ENCODE data around the gene NFIA. TPM values are rescaled to one million over a fixed set of nuclear protein-coding genes. Genes with fewer than 3 reads are reported as not detected.
A peak's percentile ranks its signal among the peaks of the same experiment; 100 is the strongest.

The NFIA gene
- total RNA-seq, 3 donors from 2014 or later, result 2.7 to 6.9 (median 5.8) TPM

DNA sequence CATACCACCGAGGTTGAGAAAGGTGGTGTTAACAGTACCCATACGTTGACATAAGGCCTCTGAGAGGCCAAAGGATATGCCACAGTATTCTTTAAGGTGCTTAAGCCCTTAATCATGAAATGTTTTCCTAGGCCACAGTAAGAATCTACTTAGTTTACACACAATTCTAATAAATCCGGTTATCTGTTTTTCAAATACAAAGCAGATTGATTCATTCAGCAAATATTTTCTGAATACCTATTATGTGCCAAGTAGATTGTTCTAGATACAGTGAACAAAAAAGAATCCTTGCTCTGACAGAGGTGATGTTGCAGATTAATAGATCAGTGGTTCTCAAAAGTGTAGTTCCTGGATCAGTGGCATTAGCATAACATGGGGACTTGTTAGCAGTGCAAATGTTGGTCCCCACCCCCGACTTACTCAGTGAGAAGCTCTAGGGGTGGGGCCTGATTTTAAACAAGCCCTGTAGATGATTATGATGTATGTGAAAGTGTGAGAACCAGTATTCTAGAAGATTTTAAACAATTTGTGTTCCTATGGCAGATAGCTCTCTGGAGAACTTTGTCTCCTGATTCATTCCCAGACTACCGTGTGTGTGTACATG is 61.6 kb downstream of the NFIA start:
- H3K27me3 Mint-ChIP-seq (ENCODE audit: low read depth), result no peaks in the 10 kb centered on the region
- no peaks in the 10 kb centered on the region for H3K9me3 Mint-ChIP-seq
- H3K36me3 Mint-ChIP-seq (ENCODE audit: insufficient read depth), result no peaks in the 10 kb centered on the region
- H3K4me1 Mint-ChIP-seq (ENCODE audit: low read depth), result no peaks in the 10 kb centered on the region
- no peak for ATAC-seq
- no peak for DNase-seq
- H3K4me3 Mint-ChIP-seq, result no peak overlapping the region

DNA sequence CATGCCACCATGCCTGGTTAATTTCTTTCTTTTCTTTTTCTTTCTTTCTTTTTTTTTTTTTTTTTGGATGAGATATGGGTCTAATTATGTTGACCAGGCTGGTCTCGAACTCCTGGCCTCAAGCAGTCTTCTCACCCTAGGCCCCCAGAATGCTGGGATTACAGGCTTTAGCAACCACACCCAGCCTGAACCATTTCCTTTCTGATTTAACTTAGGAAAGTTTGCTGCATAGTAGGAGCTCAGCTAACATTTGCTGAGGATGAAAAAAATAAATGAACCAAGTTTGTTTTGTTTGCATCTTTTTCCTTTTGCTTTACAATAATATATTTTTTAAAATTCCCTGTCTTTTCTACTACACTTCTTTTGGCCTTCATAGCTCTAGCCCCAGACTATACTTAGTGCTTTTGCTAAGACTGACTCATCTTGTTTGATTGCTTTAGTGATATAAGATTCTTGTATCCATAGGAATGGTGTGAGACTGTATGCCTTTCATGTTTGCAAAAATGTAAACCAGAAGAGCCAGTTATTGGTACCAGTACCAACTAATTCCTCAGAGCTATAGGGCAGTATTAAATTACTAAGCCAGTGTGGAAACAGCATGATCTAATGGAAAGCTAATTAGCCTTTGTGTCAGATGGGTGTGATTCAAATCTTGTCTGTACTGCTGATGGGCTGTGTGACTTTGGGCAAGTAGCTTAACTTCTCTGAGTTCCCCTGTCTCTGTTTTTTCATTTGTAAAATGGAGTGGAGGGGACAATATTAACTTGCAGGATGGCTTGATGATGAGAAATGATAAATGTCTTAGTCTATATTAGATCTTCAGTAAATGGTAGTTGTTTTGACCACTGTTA is 66.9 kb downstream of the NFIA start:
- DNase-seq (no peak), ATAC-seq (no peak)
- H3K4me3 Mint-ChIP-seq, result no peak overlapping the region
- no peaks in the 10 kb centered on the region for H3K4me1 Mint-ChIP-seq (ENCODE audit: low read depth)
- no peaks in the 10 kb centered on the region for H3K36me3 Mint-ChIP-seq (ENCODE audit: insufficient read depth)
- no peaks in the 10 kb centered on the region for H3K27me3 Mint-ChIP-seq (ENCODE audit: low read depth)
- no peaks in the 10 kb centered on the region for H3K9me3 Mint-ChIP-seq

DNA sequence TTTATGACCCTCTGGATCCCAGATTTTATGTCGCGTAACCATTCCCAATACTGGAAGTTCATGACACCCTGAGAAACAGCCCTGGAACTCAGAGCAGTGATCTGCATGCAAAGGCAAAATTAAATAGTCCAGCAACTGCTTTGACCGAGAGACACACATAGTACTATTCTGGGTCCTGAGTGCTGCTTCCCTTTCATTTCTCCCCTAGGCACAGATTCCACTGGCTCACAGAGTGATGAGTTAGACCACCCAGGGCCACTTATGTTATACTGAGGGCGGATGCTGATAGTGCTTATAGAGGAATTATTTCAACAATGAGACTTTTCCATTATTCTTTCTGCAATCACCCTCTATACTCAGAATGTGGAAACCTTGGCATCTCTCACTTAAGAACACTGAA is 69.2 kb downstream of the NFIA start:
- H3K4me3 Mint-ChIP-seq, result no peak overlapping the region
- H3K4me1 Mint-ChIP-seq (ENCODE audit: low read depth), result no peaks in the 10 kb centered on the region
- no peaks in the 10 kb centered on the region for H3K27me3 Mint-ChIP-seq (ENCODE audit: low read depth)
- H3K36me3 Mint-ChIP-seq (ENCODE audit: insufficient read depth), result no peaks in the 10 kb centered on the region
- DNase-seq (no peak), ATAC-seq (no peak)
- H3K9me3 Mint-ChIP-seq, result no peaks in the 10 kb centered on the region

DNA sequence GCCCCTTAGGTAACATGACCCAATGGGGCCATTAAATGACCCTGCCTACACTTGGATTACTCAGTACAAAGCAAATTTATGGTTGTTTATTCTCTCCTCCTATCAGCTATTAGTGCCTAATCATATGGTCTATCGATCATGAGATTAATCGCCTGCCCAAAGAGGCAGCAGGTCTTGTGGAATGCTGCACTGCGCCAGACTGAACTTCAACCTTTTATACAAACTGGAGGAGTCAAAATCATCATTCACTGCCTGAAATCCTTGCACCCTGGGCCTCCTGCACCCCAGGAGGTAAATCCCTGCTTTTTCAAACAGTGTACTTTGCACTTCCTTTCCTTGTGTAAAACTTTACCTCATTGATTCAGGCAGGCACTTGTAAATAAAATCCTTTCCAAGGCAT is 69.7 kb downstream of the NFIA start:
- Mint-ChIP-seq H3K27me3 (ENCODE audit: low read depth) (no peaks in the 10 kb centered on the region), H3K4me1 (ENCODE audit: low read depth) (peaks cover 4% of the 10 kb centered on the region), H3K4me3 (no peak overlapping the region), H3K36me3 (ENCODE audit: insufficient read depth) (no peaks in the 10 kb centered on the region), H3K9me3 (no peaks in the 10 kb centered on the region)
- ATAC-seq (no peak), DNase-seq (no peak)

DNA sequence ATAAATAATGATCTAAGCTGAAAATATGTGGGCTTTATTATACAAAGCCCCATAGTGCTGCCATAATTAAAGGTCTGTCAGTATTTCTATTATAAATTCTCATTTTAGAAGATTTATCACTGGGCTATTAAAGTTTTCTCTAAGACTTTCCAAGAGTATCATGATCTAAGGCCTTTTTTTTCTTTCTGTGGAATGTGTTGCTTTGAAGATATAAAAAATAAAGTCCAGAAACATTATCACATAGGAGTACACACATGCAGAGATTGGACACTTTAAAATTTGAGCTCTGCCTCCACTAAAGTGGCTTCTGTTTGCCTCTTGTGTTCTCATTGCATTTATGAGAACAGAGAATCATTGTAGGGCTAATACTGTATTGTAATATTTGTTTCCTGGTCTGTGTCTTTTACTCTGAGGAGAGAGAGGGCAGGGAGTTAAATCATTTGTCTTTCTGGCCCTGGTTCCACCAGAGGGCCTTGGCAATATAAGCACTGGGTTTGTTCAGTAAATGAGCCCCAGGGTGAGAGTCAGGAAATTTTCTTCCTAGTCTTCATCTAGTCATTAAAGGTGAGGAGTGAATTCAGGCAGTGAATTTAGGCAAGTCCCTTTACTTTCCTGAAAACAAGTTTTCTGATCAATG is 70.2 kb downstream of the NFIA start:
- ATAC-seq, result no peak
- Mint-ChIP-seq H3K36me3 (ENCODE audit: insufficient read depth) (no peaks in the 10 kb centered on the region), H3K4me1 (ENCODE audit: low read depth) (peaks cover 8% of the 10 kb centered on the region), H3K27me3 (ENCODE audit: low read depth) (no peaks in the 10 kb centered on the region), H3K4me3 (no peak overlapping the region), H3K9me3 (no peaks in the 10 kb centered on the region)
- DNase-seq, result no peak

DNA sequence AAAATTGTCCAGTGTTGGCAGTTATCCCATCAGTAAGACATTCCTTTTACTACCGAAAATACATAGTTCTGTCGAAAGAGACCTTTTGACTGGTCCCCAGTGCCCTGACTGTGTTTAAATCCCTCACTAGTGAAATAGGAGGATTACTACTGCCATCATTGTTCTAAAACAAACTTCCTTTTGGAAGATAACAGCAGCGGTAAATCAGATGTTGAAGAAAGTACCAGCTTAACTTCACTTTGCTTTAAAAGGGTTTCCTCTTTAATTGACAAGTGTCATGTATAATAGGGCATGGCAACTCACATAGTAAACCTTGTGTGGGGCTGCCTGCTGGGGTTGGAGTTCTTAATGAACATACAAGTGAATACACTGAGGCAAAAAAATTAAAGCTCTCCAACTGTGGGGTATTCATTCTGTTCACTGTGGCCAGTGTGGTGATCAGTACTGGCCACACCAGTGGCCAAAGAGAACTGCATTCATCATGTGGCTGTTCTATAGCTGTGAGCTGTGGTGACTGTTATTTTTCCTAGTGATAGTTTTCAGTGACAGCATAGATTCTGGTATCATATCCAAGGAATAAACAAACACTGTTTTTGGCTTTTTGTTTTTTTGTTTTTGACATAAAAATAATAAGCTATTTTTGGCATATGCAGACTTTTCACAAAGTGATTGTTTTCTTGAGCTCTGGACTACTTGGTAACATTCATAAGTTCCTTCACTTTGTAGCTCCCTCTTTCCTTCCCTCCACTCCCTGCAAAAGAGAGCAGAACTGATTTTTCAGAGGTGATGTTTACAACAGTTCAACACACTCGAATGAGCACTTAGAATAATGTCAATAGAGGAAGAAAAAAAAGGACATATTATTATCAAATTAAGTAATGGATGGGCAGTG is 74.5 kb downstream of the NFIA start:
- H3K4me3 Mint-ChIP-seq, result no peak overlapping the region

DNA sequence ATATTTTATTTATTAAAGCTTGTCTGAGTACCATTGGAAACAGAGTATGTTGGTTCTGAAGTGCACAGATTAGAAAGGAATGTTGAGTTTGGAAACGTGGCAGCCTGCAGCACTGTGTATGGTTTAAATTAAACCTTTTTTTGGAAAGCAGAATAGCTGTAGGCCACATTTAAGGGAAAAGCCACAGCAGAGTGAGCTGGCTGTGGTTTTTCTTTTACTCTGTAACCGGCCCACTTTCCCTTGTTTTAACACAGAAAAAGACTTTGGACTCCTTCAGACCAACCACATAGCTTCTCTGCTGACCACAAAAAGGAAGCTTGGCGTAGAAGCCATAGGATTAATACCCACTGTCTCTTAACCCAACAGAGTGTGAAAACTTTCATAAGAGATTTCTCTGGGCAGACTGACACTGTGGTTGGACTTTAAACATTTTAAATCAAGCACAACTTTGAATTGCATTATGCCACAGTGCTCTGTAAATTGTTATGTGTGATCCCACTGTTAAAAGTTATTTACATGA is 75.2 kb downstream of the NFIA start:
- Mint-ChIP-seq H3K9me3 (no peaks in the 10 kb centered on the region), H3K36me3 (ENCODE audit: insufficient read depth) (peaks cover 5% of the 10 kb centered on the region), H3K4me3 (no peak overlapping the region), H3K27me3 (ENCODE audit: low read depth) (no peaks in the 10 kb centered on the region), H3K4me1 (ENCODE audit: low read depth) (peaks cover 14% of the 10 kb centered on the region)
- ATAC-seq (no peak), DNase-seq (no peak)

More for the DNA sequence above, 74.5 kb downstream of the NFIA start:
- DNase-seq (no peak), ATAC-seq (no peak)
- peaks cover 5% of the 10 kb centered on the region for H3K36me3 Mint-ChIP-seq (ENCODE audit: insufficient read depth)
- peaks cover 14% of the 10 kb centered on the region for H3K4me1 Mint-ChIP-seq (ENCODE audit: low read depth)
- H3K27me3 Mint-ChIP-seq (ENCODE audit: low read depth), result no peaks in the 10 kb centered on the region
- no peaks in the 10 kb centered on the region for H3K9me3 Mint-ChIP-seq

DNA sequence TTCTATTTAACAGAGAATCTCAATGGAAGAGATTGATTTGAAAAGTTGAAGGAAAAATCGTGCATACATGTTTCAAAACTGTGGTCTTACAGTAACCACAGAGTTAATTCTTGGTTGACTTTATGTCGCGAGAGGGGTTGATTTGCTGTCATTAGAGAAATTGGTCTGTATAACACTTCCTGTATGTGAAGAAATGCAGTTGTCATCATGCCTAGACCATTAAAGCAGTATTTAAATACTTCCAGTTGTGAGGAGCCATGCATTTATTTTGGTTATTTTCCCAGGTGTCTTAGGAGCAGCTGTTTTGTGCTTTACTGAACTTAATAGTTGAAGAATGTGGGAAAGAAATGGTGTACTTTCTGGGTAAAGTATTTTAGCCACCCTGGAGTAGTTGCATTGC is 76.2 kb downstream of the NFIA start:
- H3K36me3 Mint-ChIP-seq (ENCODE audit: insufficient read depth), result peaks cover 5% of the 10 kb centered on the region
- no peaks in the 10 kb centered on the region for H3K27me3 Mint-ChIP-seq (ENCODE audit: low read depth)
- no peaks in the 10 kb centered on the region for H3K9me3 Mint-ChIP-seq
- ATAC-seq (no peak), DNase-seq (no peak)
- H3K4me1 Mint-ChIP-seq (ENCODE audit: low read depth), result peaks cover 14% of the 10 kb centered on the region
- H3K4me3 Mint-ChIP-seq, result no peak overlapping the region

DNA sequence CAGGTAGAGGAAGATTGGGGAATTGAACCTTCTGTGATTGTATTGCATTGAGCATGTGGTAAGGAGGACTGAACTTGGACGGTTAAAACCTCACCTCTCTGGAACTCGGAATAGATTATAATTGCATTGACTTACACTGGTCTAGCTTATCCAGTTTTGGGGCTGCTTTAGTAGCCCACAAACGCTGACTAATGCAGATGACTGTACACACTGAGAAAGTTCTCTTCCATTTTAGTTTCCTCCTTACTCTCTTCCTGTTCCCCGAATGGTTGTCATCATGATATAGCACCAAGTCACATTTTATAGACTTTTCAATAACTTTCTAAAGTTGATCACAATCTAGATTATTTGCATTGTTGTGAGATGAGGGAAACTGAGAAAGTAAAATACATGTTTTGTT is 78.2 kb downstream of the NFIA start:
- Mint-ChIP-seq H3K9me3 (no peaks in the 10 kb centered on the region), H3K27me3 (ENCODE audit: low read depth) (no peaks in the 10 kb centered on the region), H3K36me3 (ENCODE audit: insufficient read depth) (peaks cover 5% of the 10 kb centered on the region), H3K4me3 (no peak overlapping the region), H3K4me1 (ENCODE audit: low read depth) (peaks cover 14% of the 10 kb centered on the region)
- DNase-seq (no peak), ATAC-seq (peak; percentile 53 to 58)

DNA sequence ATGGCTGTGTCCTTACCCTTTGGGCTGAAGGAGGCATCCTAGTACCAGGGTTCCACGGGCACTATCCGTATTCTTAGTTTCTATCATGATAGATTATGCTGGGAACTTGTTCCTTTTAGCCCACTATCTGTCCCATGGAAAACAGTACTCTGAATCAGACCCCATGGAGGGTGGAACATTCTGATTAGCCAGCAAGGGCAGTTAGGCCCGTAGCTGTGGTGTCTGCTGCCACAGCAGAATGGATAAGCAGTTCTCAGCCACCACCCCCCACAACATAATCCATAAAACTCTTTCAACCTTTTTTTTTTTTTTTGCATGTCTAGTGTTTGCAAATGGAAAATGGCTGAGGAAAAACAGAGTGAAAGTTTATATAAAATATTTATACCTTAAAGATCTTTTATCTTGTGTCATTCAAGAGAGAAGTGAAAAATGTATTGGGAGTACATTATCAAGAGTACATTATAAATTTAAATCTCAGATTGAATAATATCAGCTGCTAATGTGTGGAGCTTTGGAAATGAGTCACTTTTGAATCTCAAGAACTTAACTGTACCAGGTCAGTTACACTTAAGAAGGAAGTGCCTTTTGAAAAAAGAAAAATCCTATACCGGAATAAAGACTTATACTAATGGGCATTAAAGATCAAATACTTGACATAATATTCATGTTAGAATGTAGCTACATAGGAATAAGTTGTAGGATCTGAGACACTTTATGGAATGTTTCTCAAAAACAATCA is 80.3 kb downstream of the NFIA start:
- DNase-seq (no peak), ATAC-seq (no peak)
- Mint-ChIP-seq H3K4me3 (no peak overlapping the region), H3K9me3 (no peaks in the 10 kb centered on the region), H3K36me3 (ENCODE audit: insufficient read depth) (peaks cover 5% of the 10 kb centered on the region), H3K4me1 (ENCODE audit: low read depth) (peaks cover 5% of the 10 kb centered on the region), H3K27me3 (ENCODE audit: low read depth) (no peaks in the 10 kb centered on the region)

DNA sequence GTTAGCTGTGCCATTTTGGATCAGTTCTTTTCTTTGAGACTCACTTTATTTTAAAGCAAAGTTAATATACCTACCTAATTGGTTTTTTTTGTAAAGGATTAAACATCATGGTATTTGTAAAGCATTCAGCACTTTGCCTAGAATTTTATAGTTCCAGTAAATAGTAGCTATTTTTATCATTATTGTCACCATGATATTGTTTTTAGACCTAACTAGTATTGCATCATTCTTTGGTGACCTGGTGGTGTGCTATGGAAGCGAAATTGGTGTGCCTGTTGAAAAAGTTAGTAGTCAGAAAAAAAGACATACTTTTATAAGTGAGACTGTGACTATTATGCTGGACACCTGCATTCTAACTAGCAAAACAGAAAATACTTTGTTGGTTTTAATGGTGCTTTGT is 81.0 kb downstream of the NFIA start:
- no peak for ATAC-seq
- H3K4me3 Mint-ChIP-seq, result no peak overlapping the region
- H3K27me3 Mint-ChIP-seq (ENCODE audit: low read depth), result no peaks in the 10 kb centered on the region
- DNase-seq, result no peak
- no peaks in the 10 kb centered on the region for H3K9me3 Mint-ChIP-seq
- peaks cover 2% of the 10 kb centered on the region for H3K4me1 Mint-ChIP-seq (ENCODE audit: low read depth)
- peaks cover 5% of the 10 kb centered on the region for H3K36me3 Mint-ChIP-seq (ENCODE audit: insufficient read depth)

DNA sequence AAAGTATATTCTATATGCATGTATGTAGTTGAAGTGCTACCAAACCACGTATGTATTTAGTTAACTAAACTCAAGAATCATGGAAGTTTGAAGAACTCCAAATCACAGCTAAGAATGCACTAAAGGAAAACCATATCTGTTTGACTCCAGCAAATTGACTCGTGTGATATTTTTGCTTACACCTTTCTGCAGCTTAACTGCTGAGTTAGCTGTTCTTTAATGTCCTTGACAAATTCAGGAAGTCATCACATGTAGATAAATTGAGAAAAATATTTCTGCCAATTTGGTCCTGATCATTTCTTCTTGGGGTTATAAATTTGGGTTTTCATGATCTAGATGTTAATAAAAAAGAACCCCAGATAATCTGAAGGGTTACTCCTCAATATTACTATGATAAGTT is 83.0 kb downstream of the NFIA start:
- Mint-ChIP-seq H3K9me3 (no peaks in the 10 kb centered on the region), H3K4me1 (ENCODE audit: low read depth) (no peaks in the 10 kb centered on the region), H3K4me3 (no peak overlapping the region), H3K36me3 (ENCODE audit: insufficient read depth) (peaks cover 4% of the 10 kb centered on the region), H3K27me3 (ENCODE audit: low read depth) (no peaks in the 10 kb centered on the region)
- ATAC-seq, result no peak
- DNase-seq, result no peak

DNA sequence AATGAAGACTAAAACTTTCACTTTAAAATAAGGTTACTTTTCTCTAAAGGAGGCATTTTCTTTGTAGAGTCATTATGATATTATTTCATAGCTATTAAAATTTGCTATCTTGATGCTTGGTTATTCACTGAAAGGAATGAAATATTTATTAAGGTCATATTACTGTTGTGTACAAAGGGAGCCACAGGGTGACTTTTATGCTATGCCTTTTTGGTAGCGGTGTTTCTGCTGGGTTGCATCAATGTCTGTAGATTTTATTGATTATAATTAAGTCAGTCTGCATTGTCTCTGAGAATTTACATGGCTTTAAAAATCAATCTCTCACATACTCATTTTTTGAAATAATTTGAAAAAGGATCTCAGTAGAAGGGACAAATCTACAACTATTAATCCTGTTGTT is 84.9 kb downstream of the NFIA start:
- no peaks in the 10 kb centered on the region for H3K27me3 Mint-ChIP-seq (ENCODE audit: low read depth)
- DNase-seq (no peak), ATAC-seq (no peak)
- H3K4me3 Mint-ChIP-seq, result no peak overlapping the region
- H3K36me3 Mint-ChIP-seq (ENCODE audit: insufficient read depth), result no peaks in the 10 kb centered on the region
- H3K4me1 Mint-ChIP-seq (ENCODE audit: low read depth), result no peaks in the 10 kb centered on the region
- no peaks in the 10 kb centered on the region for H3K9me3 Mint-ChIP-seq

All from activated T-cell treated with anti-CD3 and anti-CD28 coated beads, Interleukin-2, amount 50 U/mL, for 4 hours (primary cell).